Activated CD4-positive, alpha-beta T cell treated with anti-CD3 and anti-CD28 coated beads, Interleukin-10, Interleukin-2, amounts not matched to agents 100 ng/mL and 50 ng/mL, durations not matched to agents 16 hours and 8 hours (primary cell): ENCODE results near the gene ITGA8.
"Not testable (repeated sequence)": the region's sequence is repeated elsewhere in the genome, so short reads cannot be mapped to it uniquely, and the experiment has no call there.

Source experiments
- DNase-seq: peaks from one replicate; pipeline ENCODE4 v3.0.0-alpha.2; 2020

ITGA8 gene

DNA sequence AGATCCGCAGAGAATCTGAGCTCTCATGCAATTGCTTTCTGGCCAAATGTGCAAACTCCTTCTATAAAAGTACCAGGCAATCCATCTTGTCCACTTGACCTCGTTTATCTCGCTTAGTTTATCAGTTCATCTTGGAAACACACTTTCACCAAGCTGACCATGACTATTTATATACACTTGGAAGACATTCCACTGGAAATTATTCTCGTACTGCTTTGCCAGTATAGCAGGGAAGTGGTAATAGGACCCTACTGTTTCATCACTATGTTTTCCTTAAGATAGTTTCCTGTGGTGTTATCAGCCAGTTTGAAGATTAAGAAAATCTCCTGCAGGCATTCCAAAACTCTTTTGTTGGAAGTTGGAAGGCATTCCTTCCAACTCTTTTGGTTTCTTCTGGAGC, 233.3 kb downstream of the ITGA8 start:
- DNase-seq: no peak

DNA sequence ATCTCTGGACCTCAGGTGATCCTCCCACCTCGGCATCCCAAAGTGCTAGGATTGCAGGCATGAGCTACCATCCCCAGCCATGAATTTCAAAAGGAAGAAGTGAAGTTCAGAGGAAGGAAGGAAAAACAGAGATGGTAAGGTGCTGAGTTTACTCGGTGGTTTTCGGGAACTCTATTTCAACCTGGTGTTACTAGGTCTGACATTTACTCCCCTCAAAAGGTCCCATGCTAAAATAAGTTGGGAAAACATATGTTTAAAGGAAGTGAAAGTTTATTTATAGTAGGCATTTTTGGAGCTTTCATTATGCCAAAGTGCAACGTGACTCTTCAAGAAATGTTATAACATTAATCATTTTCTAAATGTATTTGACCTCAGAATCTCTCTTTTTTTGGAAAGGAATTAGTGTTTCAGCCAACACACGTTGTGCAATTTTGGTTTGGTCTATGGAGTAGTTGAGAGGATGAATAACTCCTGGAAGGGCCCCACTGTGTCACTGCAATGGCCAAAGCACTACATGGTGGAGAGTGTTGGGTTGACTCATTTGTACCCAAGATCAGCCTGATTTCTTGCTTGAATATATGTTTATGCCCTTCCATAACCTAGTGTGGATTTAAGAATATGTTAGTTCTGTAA, 233.9 kb downstream of the ITGA8 start:
- DNase-seq: no peak

DNA sequence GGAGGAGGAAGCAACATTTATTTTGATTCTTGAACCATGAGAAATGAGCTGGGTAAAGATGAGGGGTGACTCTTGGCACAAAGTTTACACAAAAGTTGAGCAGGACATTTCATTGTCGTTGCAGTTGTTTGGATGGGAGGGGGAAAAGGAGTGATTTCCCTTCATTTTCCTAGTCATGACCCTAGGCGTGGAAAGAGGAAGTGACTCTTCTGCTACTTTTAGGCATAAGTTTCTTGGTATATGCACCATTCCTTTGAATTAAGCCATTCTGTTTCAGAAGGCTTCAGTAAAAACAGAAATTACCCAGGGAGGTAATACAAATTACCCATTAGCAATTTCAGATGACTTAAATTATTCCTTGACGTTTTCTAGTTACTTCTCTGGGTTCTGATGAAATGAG, 234.7 kb downstream of the ITGA8 start:
- DNase-seq: no peak

DNA sequence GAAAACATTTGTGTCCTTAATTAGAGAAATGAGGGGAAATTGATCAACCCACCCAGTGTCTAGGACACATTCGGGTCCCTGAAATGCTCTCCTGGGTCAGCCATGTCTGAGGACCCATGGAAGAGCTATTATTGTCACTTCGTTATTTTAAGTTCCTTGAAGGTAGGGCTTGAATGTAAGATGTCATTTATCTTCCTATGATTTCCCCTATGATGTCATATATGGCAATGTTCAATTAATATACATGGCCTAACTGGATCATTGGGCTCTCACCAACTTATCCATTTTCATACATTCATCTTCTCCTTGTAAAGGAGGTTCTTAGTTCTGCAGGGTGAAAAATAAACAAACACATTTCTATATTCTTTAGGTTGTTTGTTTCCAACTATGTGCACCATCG, 235.6 kb downstream of the ITGA8 start:
- DNase-seq: no peak

DNA sequence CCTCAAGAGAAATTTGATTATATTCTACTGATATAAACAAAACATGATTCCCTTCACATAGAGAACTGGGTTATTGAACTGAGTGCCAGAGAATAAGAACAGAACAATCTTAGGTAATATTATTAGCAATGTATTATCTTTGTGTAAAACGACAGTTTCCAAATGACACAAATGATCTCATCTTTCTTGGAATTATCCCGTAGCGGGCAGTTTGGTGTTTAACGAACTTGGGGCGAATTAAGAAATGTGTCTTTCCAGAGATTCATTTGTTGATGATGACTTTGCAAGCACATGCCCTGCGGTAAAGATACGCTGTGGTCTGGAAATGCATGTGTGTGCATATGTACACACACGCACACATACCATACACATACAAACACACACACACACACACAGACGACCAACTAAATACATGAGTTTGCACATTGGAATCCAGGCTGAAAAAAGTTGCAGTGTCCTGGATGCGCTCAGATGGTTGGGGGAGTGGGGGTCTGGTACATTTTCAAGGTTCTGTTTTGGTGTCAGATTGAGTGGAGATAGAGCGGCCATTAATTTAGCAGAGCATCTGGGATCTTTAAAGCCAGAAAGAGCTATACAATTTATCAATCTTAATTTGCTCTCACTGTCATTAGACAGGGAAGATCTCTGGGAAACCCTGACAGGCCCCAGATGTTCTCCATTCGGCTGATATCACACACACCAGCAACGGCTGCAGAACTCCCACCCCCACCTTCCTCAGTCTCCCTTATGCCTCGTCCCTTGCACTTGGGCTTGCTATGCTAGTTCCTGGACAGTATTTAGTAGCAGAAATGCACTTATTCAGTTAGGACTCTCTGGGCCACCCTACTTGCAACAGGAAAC, 236.3 kb downstream of the ITGA8 start:
- DNase-seq: no peak

DNA sequence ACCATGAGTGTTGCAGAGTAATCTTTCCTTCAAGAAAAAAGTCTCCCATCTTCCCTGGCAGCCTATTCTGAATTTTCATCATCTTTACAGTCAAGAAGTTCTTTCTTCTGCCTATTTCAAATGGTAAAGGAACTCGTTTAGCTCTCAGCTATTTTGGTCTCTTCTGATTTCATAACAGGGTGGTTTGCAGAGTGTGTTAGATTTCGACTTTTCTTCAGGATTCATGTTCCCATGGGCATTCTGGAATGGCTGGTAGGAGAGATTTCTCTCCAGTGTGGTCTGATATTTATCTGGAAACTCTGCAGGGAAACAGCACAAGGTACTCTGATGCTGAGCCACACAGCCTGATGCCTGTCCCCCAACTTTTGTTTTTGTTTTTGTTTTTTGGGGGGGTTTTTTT, 237.6 kb downstream of the ITGA8 start:
- no peak for DNase-seq

DNA sequence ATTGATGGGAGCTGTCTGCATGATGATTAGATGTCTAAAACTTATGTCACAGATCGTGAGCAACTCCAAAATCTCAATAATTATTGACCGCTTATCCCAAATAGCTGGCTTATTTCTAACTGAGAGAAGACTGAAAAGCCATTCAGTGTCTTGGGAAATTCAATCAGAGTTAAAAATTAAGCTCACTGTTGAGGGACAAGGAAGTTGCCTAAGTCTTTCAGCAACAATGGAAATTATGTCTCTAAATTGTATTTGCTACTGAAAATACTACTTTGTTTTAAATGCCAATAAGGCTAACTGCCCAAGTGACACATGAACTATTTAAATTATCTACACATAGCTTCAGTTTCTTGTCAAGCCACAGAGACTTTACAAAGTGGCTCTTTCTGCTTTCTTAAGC, 240.8 kb downstream of the ITGA8 start:
- no peak for DNase-seq

DNA sequence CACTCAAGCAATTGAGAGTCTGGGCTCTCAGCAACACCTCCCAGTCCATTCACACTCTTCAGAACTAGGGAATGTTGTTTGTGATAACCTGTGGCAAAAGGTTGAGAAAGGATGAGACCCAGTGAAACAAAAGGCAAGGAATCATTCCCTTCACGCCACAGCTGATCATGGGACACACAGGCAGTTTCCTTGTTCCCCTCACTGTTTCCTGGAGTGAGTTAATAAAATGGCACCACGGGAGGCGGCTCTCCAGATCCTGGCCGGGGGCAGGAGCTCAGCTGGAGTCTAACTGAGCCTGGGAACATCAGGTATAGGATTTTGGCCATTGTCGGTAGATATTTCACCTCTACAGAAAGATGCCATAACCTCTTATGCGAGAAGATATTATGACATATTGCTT, 241.3 kb downstream of the ITGA8 start:
- DNase-seq: no peak

DNA sequence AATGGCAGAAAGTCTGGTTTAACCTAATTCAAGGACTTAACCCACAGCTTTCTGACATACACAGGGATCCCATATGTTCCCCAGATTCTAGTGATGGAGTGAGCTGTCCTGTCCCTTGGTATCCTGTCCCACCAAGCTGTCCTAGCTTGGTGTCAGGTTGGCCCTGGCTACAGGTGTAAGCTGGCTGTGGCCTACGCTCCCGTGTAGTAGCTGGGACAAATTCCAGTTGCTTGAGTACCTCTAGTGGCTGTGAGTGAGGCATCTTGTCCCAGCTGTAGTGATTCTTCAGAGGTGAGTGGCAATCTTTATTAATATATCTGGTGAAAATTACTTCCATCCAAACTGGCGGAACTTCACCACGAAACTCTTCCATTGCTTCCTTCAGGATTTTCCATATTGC, 243.4 kb downstream of the ITGA8 start:
- no peak for DNase-seq

DNA sequence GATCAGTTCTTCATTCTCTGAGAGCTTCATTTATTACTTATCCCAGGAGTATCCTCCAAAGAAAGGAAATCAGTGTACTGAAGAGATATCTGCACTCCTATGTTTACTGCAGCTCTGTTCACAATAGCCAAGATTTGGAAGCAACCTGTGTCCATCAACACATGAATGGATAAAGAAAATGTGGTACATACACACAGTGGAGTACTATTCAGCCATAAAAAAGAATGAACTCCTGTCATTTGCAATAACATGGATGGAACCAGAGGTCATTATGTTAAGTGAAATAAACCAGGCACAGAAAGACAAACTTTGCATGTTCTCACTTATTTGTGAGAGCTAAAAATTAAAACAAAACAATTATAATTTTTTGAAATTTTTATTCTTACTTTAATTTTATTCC, 244.3 kb downstream of the ITGA8 start:
- not testable (repeated sequence) for DNase-seq

DNA sequence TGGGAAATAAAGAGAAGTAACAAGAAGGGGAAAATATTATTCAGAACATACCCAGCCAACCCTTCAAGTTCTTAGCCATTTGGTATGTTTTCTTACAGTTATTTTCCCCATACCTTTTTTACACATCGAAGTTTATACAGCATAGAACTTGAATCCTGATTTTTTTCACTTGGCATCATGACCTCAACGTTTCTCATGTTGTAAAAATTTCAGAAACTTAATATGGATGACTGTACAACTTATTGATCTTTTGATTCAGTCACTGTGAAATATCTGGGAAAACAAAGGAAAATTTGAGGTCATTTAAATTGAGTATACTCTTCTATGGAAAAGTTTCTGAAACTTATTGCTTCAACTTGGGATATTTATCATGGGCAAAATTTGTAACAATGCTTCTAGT, 245.1 kb downstream of the ITGA8 start:
- DNase-seq: no peak

DNA sequence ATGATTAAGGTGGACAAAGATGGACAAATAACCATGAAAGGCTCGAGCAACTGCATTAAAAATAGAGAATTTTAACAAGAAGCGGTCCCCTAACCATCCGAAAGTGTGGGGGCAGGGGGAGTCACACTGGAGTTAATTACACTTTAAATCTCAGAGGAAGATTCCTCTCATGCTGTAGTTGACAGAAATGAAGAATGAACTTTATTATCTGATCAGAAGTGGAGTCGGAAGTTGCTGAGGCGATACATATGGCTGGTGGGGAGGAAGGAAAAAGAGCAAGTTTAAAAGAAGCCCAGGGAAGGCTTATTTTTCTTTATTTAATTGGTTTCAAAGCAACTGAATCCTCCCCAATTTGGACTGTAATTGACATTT, 246.3 kb downstream of the ITGA8 start:
- DNase-seq: no peak

DNA sequence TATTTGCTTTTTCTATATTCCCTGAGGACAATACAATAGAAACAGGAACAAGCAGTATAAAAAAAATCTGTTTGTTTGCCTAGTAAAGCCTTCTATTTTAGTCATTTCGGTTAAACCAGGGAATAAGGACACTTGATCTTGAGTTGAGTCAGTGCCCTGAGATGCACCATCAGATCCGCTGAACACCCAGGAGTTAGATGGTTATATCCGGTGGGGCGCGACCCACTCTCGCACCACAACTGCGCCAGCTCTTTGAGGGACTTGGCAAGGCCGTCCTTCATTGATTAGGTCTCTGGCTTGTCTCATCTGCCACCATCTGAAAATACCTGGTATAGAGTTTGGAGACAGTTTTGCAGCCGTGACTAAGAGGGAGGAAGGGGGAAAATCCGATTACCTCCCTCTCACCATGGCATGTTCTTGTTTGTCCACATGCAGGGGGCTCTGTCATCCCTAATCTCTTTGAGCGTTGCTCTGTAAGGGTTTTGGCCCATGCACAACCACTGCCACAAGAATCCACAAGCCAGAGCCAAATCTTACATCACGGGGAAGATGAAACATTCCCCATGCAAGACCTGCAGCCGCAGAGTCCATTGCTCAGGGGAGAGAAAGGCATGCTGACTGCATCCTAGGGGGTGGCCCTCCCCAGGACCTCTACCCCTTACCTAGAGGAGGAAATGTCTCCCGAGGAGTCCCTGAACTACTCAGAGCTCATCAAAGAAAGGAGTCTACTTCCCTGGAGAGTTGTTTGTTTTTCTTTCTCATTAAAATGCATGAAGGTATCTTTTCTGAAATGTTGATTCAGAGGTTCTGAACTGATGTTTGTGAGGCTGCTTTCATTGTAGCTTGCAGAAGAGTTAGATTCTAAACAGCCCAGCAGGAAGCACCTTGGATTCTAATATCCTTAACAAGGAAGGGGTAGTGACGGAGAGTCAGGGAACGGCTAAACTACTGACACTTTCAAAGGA, 247.0 kb downstream of the ITGA8 start:
- no peak for DNase-seq

DNA sequence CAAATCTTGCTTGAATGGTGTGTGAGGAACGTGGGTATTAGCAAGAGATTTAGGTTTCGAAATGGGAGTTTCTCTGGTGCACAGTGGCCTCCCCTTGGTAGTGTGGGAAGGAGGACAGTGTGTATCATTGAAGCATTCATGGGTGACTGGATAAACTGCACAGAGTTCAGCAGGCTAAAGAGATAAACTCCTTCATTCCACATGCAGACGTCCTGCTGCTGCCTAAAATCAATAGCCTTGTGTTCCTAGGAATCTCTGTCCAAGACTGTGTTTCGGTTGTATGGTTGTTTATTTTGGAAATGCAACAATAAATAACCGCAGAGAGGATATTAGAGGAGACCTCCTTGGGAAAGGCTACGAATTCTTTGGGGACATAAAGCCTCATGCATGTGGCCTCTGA, 247.7 kb downstream of the ITGA8 start:
- DNase-seq: no peak

DNA sequence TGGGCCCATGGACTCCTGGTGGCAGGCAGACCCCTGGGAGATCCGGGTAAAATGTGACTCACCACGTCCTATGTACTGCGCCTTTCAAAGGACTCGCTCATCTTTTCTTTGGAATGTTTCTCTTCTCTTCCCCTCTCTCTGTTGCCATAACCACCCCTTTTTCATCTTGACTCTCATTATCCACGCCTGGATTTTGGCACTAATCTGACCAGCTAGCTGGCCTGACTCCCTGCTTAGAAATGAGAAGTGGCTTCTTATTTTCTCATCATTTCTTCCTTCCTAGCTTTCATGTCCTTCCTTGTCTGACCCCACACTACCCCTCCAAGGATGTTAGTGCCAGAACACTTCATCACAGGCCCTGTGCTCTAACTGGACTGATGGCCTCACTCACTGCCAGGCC, 250.6 kb downstream of the ITGA8 start:
- no peak for DNase-seq

DNA sequence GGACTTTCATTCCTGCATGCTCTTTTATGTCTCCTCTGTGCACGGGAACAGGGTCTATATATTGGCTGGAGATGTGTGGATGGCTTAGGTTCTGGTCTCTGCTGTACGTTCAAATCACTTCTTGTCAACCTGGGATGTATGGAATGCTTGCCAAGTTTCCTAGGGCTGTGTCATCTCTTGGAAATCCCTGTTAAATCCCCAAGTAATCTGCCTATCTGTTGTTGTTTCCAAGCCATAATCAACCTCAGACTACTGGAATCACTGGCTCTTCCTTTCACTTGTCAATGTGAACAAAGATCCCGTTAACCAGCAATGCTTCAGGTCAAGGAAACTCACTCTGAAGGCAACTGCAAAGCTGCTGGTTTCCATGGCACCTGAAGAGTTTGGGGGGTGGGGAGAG, 255.3 kb downstream of the ITGA8 start:
- no peak for DNase-seq
